ENCODE results near the gene SNX5.

The SNX5 gene

GRCh38 chr20:17909869-17910321 lies 58.7 kb downstream of the SNX5 start:
- no peak for DNase-seq (ENCODE audit: extremely low read depth, low read depth)
- TF ChIP-seq CTCF (IDR thresholded peaks at IDR 0.05; ENCODE audit: low read depth, low read length) = no peak

GRCh38 chr20:17905544-17905943 lies 63.0 kb downstream of the SNX5 start:
- no peak for TF ChIP-seq CTCF (IDR thresholded peaks at IDR 0.05; ENCODE audit: low read depth, low read length)
- no peak for DNase-seq (ENCODE audit: extremely low read depth, low read depth)

- DNase-seq (ENCODE audit: extremely low read depth, low read depth) = no peak
- TF ChIP-seq CTCF (IDR thresholded peaks at IDR 0.05; ENCODE audit: low read depth, low read length) = no peak
Measured at GRCh38 chr20:17904027-17904426, 64.6 kb downstream of the SNX5 start.

- TF ChIP-seq CTCF (IDR thresholded peaks at IDR 0.05; ENCODE audit: low read depth, low read length) = no peak
- DNase-seq (ENCODE audit: extremely low read depth, low read depth) = no peak
Measured at GRCh38 chr20:17902531-17903083, 66.0 kb downstream of the SNX5 start.

GRCh38 chr20:17901971-17902370 lies 66.6 kb downstream of the SNX5 start:
- no peak for DNase-seq (ENCODE audit: extremely low read depth, low read depth)
- no peak for TF ChIP-seq CTCF (IDR thresholded peaks at IDR 0.05; ENCODE audit: low read depth, low read length)

- peak; percentile 94 for TF ChIP-seq CTCF (IDR thresholded peaks at IDR 0.05; ENCODE audit: low read depth, low read length)
- DNase-seq (ENCODE audit: extremely low read depth, low read depth) = no peak
Measured at GRCh38 chr20:17898548-17898994, 70.0 kb downstream of the SNX5 start.

GRCh38 chr20:17897566-17898307 lies 70.9 kb downstream of the SNX5 start:
- DNase-seq (ENCODE audit: extremely low read depth, low read depth) = no peak
- no peak for TF ChIP-seq CTCF (IDR thresholded peaks at IDR 0.05; ENCODE audit: low read depth, low read length)

Measured in AG09319 (cell line).